Effector memory CD4-positive, alpha-beta T cell (primary cell): ENCODE measurements around the gene PHEX.

Source experiments
- DNase-seq, 3 donors: peaks; one replicate each; pipeline ENCODE4 v3.0.0-alpha.2; 2020
- H3K27ac ChIP-seq: 2 replicates; pipeline ENCODE4 v1.7.0; 2013; ENCODE audit warnings: mild to moderate bottlenecking, low read length, moderate library complexity; ENCODE audit not compliant: insufficient read depth, poor library complexity, severe bottlenecking
- H3K27me3 ChIP-seq: replicated peaks from 2 replicates; pipeline ENCODE4 v1.7.0; 2013; ENCODE audit warnings: mild to moderate bottlenecking, low read length; ENCODE audit not compliant: insufficient read depth, control insufficient read depth, poor library complexity, severe bottlenecking
- H3K36me3 ChIP-seq: 2 replicates; pipeline ENCODE4 v1.7.0; 2013; ENCODE audit warnings: mild to moderate bottlenecking, low read length, moderate library complexity; ENCODE audit not compliant: control insufficient read depth, insufficient read depth
- H3K4me1 ChIP-seq: 2 replicates; pipeline ENCODE4 v1.7.0; 2013; ENCODE audit warnings: low read length, mild to moderate bottlenecking; ENCODE audit not compliant: control insufficient read depth, insufficient read depth, poor library complexity, severe bottlenecking
- H3K4me3 ChIP-seq: 2 replicates; pipeline ENCODE4 v1.7.0; 2013; ENCODE audit warnings: low read length, low read depth, mild to moderate bottlenecking; ENCODE audit not compliant: insufficient read depth, poor library complexity, severe bottlenecking
- H3K9me3 ChIP-seq: 2 replicates; pipeline ENCODE4 v1.7.0; 2013; ENCODE audit warnings: mild to moderate bottlenecking, low read length, moderate library complexity; ENCODE audit not compliant: control insufficient read depth

PHEX gene

GRCh38 chrX:22296871-22297270, 264.7 kb downstream of the PHEX start:
- DNase-seq = no peak
- H3K4me3 ChIP-seq = no peak overlapping the region
- no peak overlapping the region for H3K27ac ChIP-seq
- no peaks in the 10 kb centered on the region for H3K9me3 ChIP-seq
- no peaks in the 10 kb centered on the region for H3K36me3 ChIP-seq
- H3K4me1 ChIP-seq = no peaks in the 10 kb centered on the region
- no peaks in the 10 kb centered on the region for H3K27me3 ChIP-seq

- Histone ChIP-seq H3K9me3 (no peaks in the 10 kb centered on the region), H3K27me3 (no peaks in the 10 kb centered on the region), H3K36me3 (no peaks in the 10 kb centered on the region), H3K4me3 (no peak overlapping the region), H3K4me1 (no peaks in the 10 kb centered on the region), H3K27ac (no peak overlapping the region)
- no peak for DNase-seq
Measured at GRCh38 chrX:22300130-22300529, 268.0 kb downstream of the PHEX start.
